ENCODE data around the gene HTR3C.
"Not testable (repeated sequence)": the region's sequence is repeated elsewhere in the genome, so short reads cannot be mapped to it uniquely, and the experiment has no call there.

Gene HTR3C

DNA sequence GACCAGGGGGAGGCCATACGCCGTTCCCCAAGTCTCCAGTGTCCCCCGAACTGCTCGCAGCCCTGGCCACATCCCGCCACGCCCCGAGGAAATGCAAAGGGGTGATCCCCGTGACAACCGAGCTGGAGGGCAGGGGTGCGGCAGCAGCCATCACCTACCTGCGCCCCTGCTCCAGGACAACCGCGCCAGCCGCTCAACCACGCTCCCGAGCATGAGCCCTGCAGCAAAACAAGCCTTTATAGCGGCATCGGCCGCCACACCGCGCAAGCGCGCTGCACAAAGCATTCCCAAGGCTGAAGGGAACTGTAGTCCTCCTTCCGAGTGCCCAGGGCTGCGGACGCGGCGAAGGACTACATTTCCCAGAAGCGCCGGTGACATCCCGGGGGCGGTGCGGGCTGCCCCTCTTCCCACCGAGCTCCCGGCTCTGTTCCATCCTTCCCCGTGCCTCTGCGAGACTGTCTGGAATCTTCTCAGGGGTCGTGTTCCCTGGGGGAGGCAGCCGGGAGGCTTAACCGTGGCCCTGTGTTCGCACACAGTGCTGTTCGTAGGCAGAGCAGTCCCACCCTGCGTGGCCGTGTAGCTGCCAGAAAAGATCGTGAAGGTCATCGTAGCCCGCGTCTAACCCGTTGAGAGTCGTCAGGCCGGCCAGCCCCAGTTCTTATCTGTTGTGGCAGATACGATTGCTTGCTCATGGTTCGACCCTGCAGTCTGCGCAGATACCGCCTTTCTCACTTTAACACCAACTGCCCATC, 35.0 kb upstream of the HTR3C start, which contains the start of gene ABCC5:
TSS of gene ABCC5 (minus strand) at position 213 of the 752 bp plus-strand sequence. CDS start 3,492 bp downstream, outside the sequence.
- peak; percentile 12 for TF ChIP-seq CTCF (IDR thresholded peaks at IDR 0.05; ENCODE audit: low read depth, low read length, missing control alignments)
- H3K4me3 ChIP-seq (replicated peaks; ENCODE audit: low read depth, low read length): peak within 1 kb of the TSS; percentile 96
- peak; percentile 80 for DNase-seq (ENCODE audit: extremely low read depth, low read depth)

GRCh38 chr3:184018424-184018973, 34.3 kb upstream of the HTR3C start:
- peak overlapping the region; percentile 96 for H3K4me3 ChIP-seq (replicated peaks; ENCODE audit: low read depth, low read length)
- no peak for DNase-seq (ENCODE audit: extremely low read depth, low read depth)
- no peak for TF ChIP-seq CTCF (IDR thresholded peaks at IDR 0.05; ENCODE audit: low read depth, low read length, missing control alignments)

- TF ChIP-seq CTCF (IDR thresholded peaks at IDR 0.05; ENCODE audit: low read depth, low read length, missing control alignments): no peak
- H3K4me3 ChIP-seq (replicated peaks; ENCODE audit: low read depth, low read length): no peak overlapping the region
- no peak for DNase-seq (ENCODE audit: extremely low read depth, low read depth)
Observed at GRCh38 chr3:184022323-184022722, 30.5 kb upstream of the HTR3C start.

- not testable (repeated sequence) for H3K4me3 ChIP-seq (replicated peaks; ENCODE audit: low read depth, low read length); DNase-seq (ENCODE audit: extremely low read depth, low read depth)
Observed at GRCh38 chr3:184025256-184025655, 27.6 kb upstream of the HTR3C start.

- not testable (repeated sequence) for H3K4me3 ChIP-seq (replicated peaks; ENCODE audit: low read depth, low read length); DNase-seq (ENCODE audit: extremely low read depth, low read depth)
Observed at GRCh38 chr3:184028275-184028890, 24.5 kb upstream of the HTR3C start.

DNA sequence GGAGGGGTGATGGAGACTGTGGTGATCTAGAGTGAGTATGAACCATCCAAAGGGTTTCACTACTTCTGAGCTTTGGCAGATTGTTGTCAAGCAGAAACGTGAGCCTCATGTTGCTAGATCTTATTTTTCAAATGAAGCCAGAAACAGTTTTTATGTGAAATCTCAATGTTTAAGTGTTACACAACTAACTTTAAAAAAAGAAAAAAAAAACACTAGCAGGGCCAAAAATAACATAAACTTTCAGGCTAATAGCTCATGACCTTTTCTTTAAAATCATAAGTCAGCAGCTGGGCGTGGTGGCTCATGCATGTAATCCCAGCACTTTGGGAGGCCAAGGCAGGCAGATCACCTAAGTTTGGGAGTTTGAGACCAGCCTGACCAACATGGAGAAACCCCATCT, 23.4 kb upstream of the HTR3C start:
- H3K4me3 ChIP-seq (replicated peaks; ENCODE audit: low read depth, low read length): no peak overlapping the region
- no peak for TF ChIP-seq CTCF (IDR thresholded peaks at IDR 0.05; ENCODE audit: low read depth, low read length, missing control alignments)
- no peak for DNase-seq (ENCODE audit: extremely low read depth, low read depth)

DNA sequence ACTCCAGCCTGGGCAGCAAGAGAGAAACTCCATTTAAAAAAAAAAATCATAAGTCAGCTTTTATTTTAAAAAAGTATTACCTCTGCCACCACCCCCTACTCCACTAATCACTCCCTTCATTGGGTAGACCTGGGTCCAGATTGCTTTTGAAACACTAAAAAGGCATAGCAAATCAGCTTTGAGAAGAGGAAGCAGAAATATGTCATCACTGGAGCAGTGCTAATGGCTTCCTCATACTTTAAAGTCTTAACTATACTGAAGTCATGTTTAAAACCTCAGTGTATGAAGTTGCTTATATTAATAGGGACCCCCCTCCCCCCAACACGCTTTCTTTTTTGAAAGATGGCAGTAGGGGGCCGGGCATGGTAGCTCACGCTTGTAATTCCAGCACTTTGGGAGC, 22.3 kb upstream of the HTR3C start:
- no peak for TF ChIP-seq CTCF (IDR thresholded peaks at IDR 0.05; ENCODE audit: low read depth, low read length, missing control alignments)
- no peak for DNase-seq (ENCODE audit: extremely low read depth, low read depth)
- H3K4me3 ChIP-seq (replicated peaks; ENCODE audit: low read depth, low read length): no peak overlapping the region

Measured in HFF-Myc (cell line).